A673 (cell line): ENCODE data around the gene EXOC3.

Source experiments
- CTCF ChIP-seq: fragments of 300-800, 200-600 bp; sonication (generic); conservative IDR thresholded peaks from 2 replicates; pipeline ENCODE4 v1.5.1; 2017; ENCODE audit warnings: low read depth, mild to moderate bottlenecking, antibody characterized with exemption, low read length, moderate library complexity, mixed read lengths
- EZH2 ChIP-seq: fragments of 200-600 bp; sonication (generic); IDR thresholded peaks from 2 replicates; pipeline ENCODE4 v1.6.1; 2017; ENCODE audit warnings: borderline replicate concordance, low read depth, mild to moderate bottlenecking, mixed read lengths, antibody characterized with exemption, low read length; ENCODE audit not compliant: poor library complexity, severe bottlenecking

GRCh38 chr5:469752-470483 is 26.9 kb downstream of the EXOC3 start:
- TF ChIP-seq CTCF (no peak), EZH2 (no peak)
